T-helper 2 cell (primary cell): ENCODE data around the gene EPHB2.

Experiments used
- DNase-seq, 5 experiments: peaks; one replicate each; pipeline versions ENCODE4 v3.0.0 to v3.0.0-alpha.2; 2012 to 2022

EPHB2 gene

DNA sequence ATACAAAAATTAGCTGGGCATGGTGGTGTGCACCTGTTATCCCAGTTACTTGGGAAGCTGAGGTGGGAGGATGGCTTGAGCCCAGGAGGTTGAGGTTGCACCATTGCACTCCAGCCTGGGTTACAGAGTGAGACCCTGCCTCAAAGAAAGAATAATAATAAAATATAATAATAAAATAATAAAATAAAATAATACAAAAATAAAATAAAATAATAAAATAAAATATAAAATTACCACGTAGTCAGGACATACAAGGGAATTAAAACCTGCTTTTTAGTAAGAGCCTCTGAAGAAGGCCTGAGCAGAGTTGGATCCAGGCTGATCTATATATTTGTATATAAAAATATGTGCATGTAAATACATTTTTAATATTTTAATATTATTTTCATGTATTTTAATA is 41.7 kb downstream of the EPHB2 start:
- no peak for DNase-seq

DNA sequence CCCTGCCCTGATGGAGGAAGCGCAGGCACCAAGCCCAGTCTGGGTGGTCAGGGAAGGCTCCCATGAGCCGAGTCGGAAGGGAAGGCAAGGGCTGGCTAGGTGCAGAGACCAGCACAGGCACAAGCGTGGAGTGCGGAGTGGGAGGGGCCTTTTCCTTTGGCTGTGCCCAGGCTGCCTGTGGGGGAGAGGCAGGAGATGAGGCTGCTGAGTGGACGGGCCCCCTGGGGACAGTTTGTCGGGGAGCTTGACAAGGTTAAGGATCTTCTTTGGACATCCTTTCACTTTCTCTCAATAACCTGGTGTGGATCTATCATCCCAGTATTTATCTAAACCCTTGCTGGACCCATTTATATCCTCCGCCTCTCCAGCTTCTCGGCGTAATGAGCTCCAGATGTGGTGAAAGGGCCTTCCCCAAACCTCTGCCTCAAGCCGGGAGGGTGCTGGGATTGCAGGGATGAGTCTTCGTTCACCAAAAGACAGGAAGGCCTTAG is 42.9 kb downstream of the EPHB2 start:
- DNase-seq, result no peak

DNA sequence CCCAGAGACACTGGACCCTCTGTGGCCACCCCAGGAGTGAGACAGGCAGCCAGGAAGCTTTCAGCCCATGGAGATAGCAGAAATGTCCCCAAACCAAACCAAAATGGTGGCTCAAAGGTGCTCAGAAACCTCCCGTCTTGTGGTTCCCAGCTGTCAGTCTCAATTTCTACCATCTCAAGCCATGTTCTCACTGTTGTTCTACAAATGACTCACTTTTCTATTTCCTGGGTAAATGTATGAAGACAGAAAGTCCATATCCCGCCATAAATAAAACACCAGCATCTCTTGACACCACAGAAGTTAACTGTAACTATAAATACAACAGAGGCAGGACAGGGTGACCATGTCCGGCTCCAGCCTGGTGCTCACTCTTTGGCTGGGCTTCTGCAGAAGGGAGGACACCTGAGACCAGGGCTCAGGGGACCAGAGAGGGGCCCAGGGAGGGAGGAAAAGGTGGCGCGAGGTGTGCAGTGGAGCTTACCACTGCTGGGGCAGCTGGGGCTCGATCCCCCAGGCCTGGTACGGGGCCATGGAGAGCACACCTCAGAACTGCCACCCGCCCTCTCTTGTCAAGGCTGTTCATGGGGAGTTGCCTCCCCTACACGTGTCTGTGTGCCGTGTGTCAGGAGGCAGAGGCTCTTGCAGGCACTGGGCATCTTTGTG is 43.6 kb downstream of the EPHB2 start:
- peak in 1 of 5 experiments; percentile 77 for DNase-seq

DNA sequence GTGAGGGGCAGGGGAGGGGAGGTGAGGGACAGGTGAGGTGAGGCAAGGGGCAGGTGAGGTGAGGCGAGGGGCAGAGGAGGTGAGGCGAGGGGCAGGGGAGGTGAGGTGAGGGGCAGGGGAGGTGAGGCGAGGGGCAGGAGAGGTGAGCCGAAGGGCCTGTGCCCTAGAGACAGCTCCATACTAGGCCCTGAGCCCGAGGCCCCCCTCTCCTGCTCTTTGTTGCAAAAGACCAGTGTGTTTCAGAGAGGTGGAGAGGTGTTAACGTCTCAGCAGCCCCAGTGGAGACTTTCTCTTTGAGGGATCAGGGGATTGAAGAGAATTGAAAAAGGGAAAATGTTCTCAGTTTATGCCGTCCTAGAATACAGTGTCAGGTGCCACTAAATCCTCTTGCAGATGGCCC is 44.2 kb downstream of the EPHB2 start:
- no peak for DNase-seq

DNA sequence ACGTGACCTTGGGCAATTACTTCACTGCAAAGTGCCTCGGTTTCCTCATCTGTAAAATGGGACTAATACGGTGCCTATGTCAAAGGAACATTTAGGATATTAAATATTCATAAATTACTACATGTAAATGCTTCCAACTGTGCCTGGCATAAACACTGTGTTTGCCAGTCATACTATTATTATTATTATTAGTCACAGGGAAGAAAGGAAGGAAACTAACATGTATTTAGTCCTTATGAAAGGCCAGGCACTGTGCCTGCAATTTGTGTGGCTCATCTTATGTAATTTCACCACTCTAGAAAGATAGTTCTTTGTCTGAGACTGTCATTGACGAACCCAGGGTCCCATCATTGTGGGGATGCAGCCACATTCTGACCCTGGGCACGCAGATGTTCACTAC is 45.0 kb downstream of the EPHB2 start:
- DNase-seq, result no peak

DNA sequence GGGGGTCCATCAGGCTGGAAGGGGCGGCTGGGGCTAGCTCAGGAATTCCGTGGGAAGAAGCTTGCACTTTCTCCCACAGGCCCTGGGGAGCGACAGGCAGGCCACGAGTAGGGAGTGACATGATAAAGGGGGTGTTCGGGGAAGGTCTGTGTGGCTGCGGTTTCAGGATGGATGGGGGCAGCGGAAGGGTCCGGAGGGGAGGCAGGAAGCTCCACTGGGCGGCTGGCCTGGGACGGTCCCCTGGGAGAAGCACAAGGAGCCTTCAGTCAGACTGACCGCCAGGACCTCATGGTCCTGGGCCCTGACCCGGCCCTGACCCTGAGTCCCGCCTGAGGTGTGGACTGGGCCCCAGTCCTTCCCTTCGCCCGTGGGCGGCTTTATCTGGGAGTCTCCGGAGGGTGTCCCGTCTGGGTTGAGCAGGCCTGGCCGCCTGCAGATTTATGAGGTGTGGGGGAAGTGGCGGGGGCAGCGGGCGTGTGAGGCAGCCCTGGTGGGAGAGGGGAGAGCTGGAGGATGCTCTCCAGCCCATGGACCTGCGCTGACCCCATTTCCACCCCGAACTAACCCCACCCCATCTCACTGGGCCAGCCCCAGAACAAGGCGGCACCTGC is 45.6 kb downstream of the EPHB2 start:
- DNase-seq, result no peak

DNA sequence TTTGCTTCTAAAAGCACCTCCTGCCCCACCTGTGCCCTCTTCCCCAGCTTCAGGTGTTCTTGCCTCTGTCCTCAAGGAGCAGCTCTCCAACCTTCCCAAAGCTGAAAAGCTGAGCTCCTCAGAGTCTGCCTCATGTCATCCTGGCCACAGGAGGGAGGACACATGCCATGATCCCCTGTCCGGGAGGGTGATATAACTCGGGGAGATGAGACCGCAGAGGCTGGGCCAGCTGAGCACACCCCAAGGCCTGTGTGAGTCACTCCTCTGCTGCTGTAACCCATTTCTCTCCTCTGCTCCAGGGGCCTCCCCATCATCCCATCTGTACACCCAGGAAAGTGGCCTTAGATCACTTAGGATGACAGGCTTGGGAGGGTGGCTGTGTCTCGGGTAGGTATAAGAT is 49.8 kb downstream of the EPHB2 start:
- no peak for DNase-seq

DNA sequence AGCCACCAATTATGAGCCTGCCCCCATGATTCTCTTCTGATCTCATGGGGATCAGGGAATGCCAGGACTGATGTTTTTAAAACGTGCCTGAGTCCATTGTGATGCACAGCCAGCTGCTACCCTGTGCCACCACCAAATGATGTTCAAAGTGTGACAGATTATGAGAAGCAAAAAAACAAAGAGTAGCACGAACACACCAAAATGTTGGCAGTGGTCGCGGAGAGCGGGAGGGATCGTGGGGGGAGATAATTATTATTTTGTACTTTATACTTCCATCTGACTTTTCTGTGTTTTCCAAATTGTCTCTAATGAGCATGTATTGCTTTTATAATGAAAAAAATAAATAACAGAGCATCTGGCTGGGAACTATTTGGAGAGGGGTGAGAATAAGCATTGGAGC is 50.5 kb downstream of the EPHB2 start:
- DNase-seq, result no peak

DNA sequence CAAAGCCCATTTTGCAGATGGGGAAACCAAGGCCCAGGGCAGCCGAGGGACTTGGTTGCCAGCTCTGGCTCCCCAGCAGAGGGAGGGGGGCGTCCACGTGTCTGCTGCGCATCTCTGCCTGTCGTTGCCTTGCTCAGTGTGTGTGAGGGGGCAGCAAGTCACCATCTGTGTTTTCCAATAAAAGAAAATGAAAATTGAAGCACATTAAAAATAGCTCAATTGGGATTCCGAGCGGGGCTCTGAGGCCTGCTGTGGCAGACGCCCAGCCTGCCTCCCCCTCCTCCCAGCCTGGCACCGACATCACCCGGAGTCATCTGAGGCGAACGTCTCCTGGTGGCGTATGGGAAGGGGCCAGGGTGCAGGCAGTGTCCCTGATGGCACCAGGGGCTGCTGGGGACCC is 51.2 kb downstream of the EPHB2 start:
- DNase-seq, result no peak

DNA sequence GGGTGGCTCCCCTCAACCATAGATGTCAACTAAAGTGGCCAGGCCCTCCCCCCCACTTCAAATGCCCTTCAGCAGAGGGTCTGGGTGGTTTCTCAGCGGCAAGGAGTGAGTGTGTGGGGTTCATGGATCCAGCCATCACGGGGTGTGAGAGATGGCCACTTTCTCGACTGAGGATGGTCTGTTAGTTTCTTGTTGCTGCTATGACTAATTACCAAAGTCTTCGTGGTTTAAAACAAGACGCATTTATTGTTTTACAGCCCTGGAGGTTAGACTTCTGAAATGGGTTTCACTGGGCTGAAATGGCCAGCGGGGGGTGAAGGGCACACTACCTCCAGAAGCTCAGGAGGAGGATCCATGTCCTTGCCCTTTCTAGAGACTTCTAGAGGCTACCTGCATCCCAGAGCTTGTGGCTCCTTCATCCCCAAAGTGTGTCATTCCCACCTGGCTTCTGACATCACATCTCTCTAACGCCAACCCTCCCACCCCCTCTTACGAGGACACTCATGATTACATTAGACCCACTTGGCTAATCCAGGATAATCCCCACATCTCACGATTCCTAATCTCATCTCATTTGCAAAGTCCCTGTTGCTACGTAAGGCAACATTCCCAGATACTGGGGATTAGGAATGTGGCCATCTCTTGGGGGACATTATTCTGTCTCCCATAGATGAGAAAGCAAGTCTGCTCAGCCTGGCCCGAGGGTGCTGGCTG is 53.0 kb downstream of the EPHB2 start:
- peak in 1 of 5 experiments; percentile 52 for DNase-seq

DNA sequence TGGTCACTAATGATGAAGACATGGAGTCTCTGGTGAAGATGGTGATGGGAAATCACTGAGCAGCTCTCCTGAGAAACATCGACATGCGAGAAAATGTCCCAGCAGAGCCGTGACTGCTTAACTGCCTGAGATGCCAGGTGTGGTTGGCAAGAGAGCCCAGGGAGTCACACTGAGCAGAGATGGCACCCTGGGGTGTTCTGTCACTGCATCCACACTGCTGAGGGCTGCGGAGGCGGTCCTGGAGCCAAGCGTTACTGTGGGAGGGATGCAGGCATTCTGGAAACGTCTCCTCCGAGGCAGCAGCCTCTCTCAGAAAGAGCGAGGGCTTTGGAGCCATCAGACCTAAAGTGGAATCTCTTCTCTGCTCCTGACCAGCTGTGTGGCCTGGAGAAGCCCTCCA is 57.2 kb downstream of the EPHB2 start:
- DNase-seq, result no peak

DNA sequence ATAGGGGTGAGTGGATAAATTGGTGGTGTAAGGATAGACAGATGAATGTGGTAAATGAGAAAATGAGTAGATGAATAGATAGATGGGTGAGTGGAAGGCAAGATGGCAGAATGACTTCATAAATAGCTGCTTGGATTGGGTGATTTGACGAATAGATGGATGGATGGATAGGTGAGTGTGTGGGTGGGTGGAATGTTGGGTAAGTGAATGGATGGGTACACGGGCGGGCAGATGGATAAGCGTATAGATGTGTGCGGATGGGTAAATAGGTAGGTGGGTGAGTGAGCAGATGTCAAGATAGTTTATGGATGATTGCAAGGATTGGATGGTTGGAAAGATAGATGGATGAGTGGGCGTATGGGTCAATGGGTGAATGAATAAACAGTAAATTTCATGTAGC is 59.3 kb downstream of the EPHB2 start:
- no peak for DNase-seq

DNA sequence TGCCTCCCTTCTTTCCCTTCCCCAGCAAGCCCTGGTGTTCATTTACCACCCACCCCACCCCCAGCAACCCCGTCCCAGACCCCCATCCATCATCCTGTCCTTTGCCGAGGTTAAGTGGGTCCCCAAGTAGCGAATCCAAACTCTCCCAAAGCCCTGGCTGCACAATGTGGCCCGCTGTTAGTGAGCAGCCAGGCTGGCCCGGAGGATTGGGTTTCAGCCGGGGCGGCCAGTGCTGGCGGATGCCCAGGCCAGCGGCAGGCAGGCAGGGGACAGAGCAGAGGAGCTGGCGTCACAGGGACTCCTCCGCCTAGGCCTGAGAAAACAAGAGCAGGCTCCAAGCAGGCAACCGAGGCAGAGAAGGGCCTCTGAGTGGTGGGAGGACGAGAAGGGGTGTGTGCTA is 61.4 kb downstream of the EPHB2 start:
- no peak for DNase-seq

DNA sequence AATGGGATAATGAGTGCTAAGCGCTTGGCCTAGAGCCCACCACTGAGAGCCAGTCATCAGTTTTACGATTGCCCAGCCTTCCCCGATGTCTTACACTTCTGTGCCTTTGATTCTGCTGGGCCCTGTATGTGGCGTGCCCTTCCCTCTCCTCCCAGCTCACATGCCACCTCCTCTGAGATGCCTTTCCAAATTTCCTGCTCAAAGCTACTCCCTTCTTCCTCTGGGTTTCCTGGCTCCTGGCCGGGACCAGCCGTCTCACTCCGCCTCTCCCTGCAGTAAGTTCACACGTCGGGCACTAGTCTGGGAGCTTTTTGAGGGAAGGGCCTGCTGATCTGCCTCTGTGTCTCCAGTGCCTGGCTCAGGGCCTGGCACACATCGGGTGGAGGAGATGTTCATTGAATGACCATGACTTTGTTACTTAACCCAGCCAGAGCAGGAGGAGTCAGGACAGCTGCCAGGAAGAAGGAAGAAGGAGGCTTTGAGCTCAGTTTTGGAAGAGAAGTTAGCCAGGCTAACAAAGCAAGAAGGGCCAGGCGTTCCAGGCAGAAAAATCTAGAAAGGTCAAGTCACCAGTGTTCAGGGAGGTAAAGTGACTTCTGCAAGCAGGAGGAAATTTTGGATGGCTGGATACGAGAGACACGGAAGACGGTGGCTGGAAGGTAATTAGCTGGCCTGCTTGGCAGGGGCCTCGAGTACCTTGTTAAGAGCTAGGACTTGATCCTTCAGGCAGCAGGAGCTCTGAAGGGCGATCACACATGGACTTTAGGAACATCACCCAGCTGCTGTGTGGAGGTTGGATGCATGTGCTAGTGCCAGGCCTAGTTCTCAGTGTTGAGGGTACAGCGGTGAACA is 63.6 kb downstream of the EPHB2 start:
- no peak for DNase-seq

DNA sequence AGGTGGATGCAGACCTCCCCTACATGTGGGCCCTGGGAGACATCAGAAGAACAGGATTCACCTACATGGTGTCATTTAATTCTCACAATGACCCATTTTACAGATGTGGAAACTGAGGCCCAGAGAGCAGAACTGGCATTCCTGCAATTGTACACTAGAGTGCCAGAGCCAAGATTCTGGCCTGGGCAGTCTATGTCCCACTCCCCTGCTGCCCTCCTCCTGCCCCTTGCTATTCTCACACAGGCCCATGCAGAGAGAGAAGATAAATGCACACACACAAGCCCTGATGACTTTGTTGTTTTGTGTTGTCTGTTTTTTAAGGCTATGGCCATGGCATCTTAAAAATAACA is 64.2 kb downstream of the EPHB2 start:
- DNase-seq, result no peak

DNA sequence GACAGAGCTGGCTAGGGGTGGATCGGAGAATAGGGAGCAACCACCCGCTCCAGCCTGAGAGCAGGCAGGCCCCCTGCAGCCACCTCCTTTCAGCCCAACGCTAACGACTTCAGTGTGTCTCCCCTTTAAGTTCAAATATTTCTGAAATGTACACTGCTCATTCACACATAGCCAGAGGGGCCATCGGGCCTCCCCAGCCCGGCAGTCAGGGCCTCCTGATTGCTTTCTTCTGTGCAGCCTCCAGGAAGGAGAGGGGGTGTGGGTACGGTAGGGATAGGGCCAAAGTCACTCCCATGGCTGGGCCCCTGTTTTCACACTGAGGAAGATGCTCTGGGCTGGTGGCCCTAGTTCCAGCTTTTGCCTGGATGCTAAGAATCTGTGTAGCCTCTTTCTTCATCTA is 64.8 kb downstream of the EPHB2 start:
- no peak for DNase-seq

DNA sequence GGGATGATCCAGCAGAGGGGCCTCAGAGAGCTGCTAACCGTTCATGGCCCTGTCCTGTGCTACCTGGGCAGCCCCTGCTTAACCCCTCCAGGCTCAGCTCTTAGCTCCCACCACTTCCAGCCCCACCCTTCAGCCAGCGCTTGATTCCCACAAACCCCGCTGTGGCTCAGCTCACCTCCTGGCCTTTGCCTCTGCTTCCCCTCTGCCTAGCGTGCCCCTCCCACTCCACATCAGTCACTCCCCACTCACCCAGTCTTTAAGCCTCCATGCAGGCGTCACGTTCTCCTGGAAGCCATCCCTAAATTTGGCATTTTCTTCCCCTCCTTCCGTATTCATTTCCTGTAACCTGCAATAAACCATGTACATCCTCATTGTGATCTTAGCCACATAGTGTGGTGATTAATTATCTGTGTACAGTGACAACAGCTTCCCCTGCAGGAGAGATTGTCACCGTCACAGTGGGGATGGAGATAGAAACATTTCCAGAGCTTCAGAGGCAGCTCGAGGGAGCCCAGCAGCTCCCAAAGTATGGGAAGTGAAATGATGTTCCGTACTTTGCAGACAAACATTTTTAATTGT is 65.5 kb downstream of the EPHB2 start:
- DNase-seq, result no peak

DNA sequence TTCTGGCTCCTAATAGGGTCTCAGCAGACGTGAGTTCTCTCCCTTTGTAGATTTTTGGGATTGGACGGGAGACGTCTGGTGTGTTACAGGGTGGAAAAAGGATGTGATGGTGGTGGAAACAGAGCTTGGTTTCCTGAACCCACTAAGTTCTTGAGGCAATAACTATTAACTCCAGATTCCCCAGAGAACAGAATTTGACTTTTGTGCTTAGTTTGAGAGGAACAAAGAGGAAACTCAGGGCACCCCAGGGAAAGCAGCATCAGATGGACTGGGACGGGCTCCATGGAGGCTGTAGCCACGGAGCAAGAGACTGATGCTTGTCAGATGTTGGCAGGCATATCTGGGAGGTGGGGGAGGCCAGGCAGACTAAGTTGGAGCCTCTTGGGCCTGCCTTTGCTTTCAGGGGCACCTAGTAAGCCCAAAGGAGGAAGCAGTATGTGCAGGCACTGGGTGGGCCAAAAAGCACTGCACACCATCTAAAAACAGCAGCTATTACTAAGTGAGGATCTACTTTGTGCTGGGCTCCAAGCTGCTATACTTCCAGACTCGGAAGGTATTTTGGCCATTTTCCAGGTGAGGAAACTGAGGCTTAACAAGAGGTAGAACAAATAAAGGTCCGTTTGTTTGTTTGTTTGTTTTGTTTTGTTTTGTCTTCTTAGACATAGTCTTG is 66.9 kb downstream of the EPHB2 start:
- no peak for DNase-seq

DNA sequence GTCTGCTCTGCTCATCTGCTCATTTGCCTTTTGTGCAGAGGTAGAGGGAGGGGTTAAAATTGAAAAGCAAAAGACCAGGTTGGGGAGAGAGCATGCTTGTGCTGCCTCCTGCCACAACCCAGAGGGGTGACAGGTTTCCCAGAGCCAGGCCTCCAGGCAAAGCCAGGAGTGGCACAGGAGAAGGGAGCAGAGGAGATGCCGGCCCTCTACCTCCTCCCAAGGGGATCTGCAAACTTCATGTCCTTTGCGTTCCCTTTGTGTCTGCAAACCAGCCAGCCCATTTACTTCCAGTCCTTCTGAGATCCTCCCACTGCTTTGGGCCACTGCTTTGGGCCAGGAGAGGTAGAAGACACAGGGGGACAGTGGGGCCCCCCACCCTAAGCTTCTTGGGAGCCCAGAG is 67.8 kb downstream of the EPHB2 start:
- DNase-seq, result no peak

DNA sequence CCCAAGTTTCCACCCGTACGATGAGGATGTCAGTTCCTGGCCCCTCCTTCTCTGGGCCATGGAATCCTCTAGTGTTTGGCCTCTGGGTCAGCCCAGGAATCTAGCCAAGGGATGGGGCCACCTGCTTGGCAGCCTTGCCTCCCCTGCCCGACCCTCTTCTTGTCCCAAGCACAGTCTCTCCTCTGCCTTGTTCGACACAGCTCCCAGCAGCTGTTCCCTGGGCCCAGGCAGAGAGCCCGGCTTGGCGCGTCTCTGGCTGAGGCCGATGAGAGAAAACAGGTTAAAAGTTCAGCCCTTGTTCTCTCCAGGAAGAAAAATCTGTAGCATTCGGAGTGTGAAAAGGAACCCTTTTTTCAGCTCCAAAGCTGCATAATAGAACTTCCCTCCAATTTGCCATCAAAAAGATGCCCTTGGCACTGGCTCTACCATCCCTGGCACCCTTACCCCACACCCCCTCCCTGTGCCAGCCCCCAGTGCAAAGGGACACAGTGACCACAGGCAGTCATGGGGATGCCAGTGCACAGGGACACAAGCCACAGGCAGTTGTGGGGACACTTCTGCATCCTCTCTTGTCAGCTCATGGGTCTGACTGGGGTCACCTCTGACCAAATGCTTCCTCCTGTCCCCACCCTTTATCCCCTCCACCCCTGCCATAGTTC is 68.4 kb downstream of the EPHB2 start:
- no peak for DNase-seq

DNA sequence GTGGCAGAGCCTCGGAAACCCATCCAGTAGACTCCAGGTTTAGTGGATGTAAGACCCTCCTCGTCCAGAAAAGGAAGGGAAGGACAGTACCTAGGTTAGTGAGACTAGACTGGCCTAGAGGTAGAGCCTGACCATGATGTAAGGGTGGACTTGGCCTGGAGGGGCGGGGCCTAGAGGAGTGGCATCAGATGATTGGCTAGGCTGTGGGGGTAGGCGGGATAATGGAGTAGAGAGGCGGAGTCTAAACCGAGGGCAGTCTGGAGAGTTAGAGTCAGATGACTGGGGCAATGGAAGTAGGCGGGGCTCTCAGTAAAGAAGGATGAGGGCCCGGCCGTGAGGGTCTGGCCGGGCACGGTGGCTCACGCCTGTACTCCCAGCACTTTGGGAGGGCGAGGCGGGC is 70.1 kb downstream of the EPHB2 start:
- DNase-seq, result no peak

DNA sequence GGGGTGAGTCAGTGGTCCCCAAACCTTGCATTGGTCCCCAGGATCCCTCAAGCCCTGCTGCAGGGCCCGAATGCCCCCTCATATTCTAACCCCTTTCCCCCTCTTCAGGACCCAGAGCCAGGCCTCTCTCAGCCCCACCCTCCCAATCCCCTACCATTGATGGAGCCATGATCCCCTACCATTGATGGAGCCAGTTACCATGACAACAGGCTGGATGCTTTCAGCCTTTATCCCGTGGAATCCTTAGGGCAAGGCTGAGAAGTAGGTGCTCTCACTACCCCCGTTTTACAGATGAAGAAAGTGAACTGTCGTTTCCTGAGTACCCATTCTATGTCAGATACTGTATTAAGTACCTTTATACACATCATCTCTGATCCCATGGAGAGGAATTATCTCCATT is 70.8 kb downstream of the EPHB2 start:
- no peak for DNase-seq
